K562 (cell line): ENCODE measurements around the gene ENTPD8. TPM values are rescaled to one million over a fixed set of nuclear protein-coding genes. Genes with fewer than 3 reads are reported as not detected.

Experiments used
- ATAC-seq: fragments of 200-7000 bp; cut with Tn5 transposase; 3 replicates; pipeline ENCODE4 v1.9.1; 2020; ENCODE audit warnings: moderate library complexity
- BruUV-seq: library from RNA; stranded (reverse); fragments of 400-500 nt; replicated peaks from 2 replicates; lab custom pipeline; 2021; lab: Mats Ljungman, UMichigan
- CTCF ChIA-PET: fragments of 300-600 bp; formaldehyde crosslinking; extraction: SDS; loops from one replicate; lab custom pipeline; 2021; ENCODE audit warnings: low intra/inter-chr PET ratio; lab: Yijun Ruan, JAX
- POLR2A ChIA-PET: fragments of 300-600, 350-650 bp; sonication (Branson Sonifier 250); formaldehyde crosslinking; extraction: SDS; loops from one replicate; lab custom pipeline; 2021; ENCODE audit warnings: antibody characterized with exemption, inconsistent platforms; lab: Yijun Ruan, JAX
- DNase-seq, 4 experiments: peaks; one replicate each; pipeline versions ENCODE4 v3.0.0 to v3.0.0-alpha.2; 2011 to 2018; ENCODE audit warnings: low spot score in 3 of 4, mixed read lengths in 3 of 4; ENCODE audit errors: extremely low read depth in 1 of 4
- FAIRE-seq: peaks from 2 replicates; lab custom pipeline; 2011; peaks lifted over from hg19 to GRCh38; lab: Jason Lieb, UNC
- H2AFZ ChIP-seq: 2 replicates; pipeline ENCODE4 v1.6.0; 2011; ENCODE audit warnings: low read depth, low read length, control low read depth, inconsistent platforms
- H3K27ac ChIP-seq: fragments of 200-600 bp; 3 replicates; pipeline ENCODE4 v1.8.0; 2011; ENCODE audit warnings: low read depth, mild to moderate bottlenecking, control low read depth, inconsistent platforms, low read length, moderate library complexity, mixed read lengths; ENCODE audit errors: extremely low read depth
- H3K27me3 ChIP-seq, 2 experiments: fragments of 300-600 bp in 1 of 2; 2 replicates in 1 of 2; 3 replicates in 1 of 2; pipeline versions ENCODE4 v1.6.0 to v1.8.0; 2011; ENCODE audit warnings: inconsistent platforms in 2 of 2, low read length in 2 of 2, mild to moderate bottlenecking in 1 of 2, mixed read lengths in 1 of 2, moderate library complexity in 1 of 2; ENCODE audit not compliant: control insufficient read depth in 2 of 2, insufficient read depth in 2 of 2
- H3K36me3 ChIP-seq: fragments of 300-600 bp; 3 replicates; pipeline ENCODE4 v1.8.0; 2011; ENCODE audit warnings: mild to moderate bottlenecking, low read length, inconsistent platforms; ENCODE audit not compliant: control insufficient read depth, insufficient read depth
- H3K4me1 ChIP-seq, 2 experiments: fragments of 200-600 bp in 1 of 2; replicated peaks in 1 of 2; 2 replicates in 1 of 2; 3 replicates in 1 of 2; pipeline versions ENCODE4 v1.5.1 to v1.8.0; 2011; ENCODE audit warnings: inconsistent platforms in 2 of 2, low read length in 2 of 2, mild to moderate bottlenecking in 1 of 2, mixed read lengths in 1 of 2, moderate library complexity in 1 of 2; ENCODE audit not compliant: control insufficient read depth in 2 of 2, insufficient read depth in 2 of 2
- H3K4me2 ChIP-seq: 2 replicates; pipeline ENCODE4 v1.6.1; 2011; ENCODE audit warnings: low read length, control low read depth, inconsistent platforms, mixed read lengths; ENCODE audit not compliant: insufficient read depth
- H3K4me3 ChIP-seq: fragments of 200-600 bp; sonication (generic), shearing (Covaris generic); 2 replicates; pipeline ENCODE4 v1.5.1; 2016; ENCODE audit warnings: control low read depth, inconsistent platforms
- H3K79me2 ChIP-seq: fragments of 200-600 bp; 3 replicates; pipeline ENCODE4 v1.8.0; 2011; ENCODE audit warnings: low read length, inconsistent platforms; ENCODE audit not compliant: control insufficient read depth, insufficient read depth
- H3K9ac ChIP-seq, 2 experiments: 2 replicates each; pipeline versions ENCODE4 v1.6.0 to v1.6.1; 2011; ENCODE audit warnings: low read depth in 2 of 2, low read length in 2 of 2, control low read depth in 1 of 2, inconsistent platforms in 1 of 2, mild to moderate bottlenecking in 1 of 2, mixed read lengths in 1 of 2; ENCODE audit not compliant: insufficient read depth in 1 of 2
- H3K9me1 ChIP-seq: one replicate; pipeline ENCODE4 v1.6.0; 2011; ENCODE audit warnings: inconsistent platforms, mild to moderate bottlenecking, low read length, moderate library complexity; ENCODE audit not compliant: control insufficient read depth, insufficient read depth
- H3K9me3 ChIP-seq: replicated peaks from 2 replicates; pipeline ENCODE4 v1.5.1; 2011; ENCODE audit warnings: low read depth, low read length, inconsistent platforms; ENCODE audit not compliant: control insufficient read depth, insufficient read depth
- H4K20me1 ChIP-seq: replicated peaks from 2 replicates; pipeline ENCODE4 v1.6.1; 2011; ENCODE audit warnings: low read length, inconsistent platforms, mixed read lengths; ENCODE audit not compliant: control insufficient read depth, insufficient read depth
- CEBPG ChIP-seq, 3 experiments: fragments of 200-800 bp in 1 of 3; sonication (Bioruptor generic) in 1 of 3; sonication (generic) in 1 of 3; formaldehyde crosslinking in 1 of 3; IDR thresholded peaks in 2 of 3; conservative IDR thresholded peaks in 1 of 3; 2 replicates each; pipeline versions ENCODE4 v1.6.1 to v1.8.0; 2016 to 2022; ENCODE audit warnings: missing compliant biosample characterization in 2 of 3, missing genetic modification characterization in 2 of 3, mild to moderate bottlenecking in 1 of 3, missing genetic modification reagents in 1 of 3
- ELF4 ChIP-seq: fragments of 450-650 bp; formaldehyde crosslinking; IDR thresholded peaks from 2 replicates; pipeline ENCODE4 v1.4.0; 2022; ENCODE audit warnings: missing genetic modification characterization
- HMG20B ChIP-seq: fragments of 250-450 bp; sonication (Bioruptor Pico); IDR thresholded peaks from 2 replicates; pipeline ENCODE4 v1.5.0; 2021; ENCODE audit warnings: mild to moderate bottlenecking
- NONO ChIP-seq, 2 experiments: fragments of 200-400 bp in 1 of 2; fragments of 450-650 bp in 1 of 2; formaldehyde crosslinking in 1 of 2; IDR thresholded peaks; 2 replicates each; pipeline ENCODE4 v1.6.1; 2017; ENCODE audit warnings: low read depth in 2 of 2, mild to moderate bottlenecking in 2 of 2, moderate library complexity in 2 of 2, low read length in 1 of 2
- POLR2G ChIP-seq: fragments of 200-400 bp; formaldehyde crosslinking; IDR thresholded peaks from 2 replicates; pipeline ENCODE4 v1.6.1; 2017; ENCODE audit warnings: low read depth, mild to moderate bottlenecking, antibody characterized with exemption, low read length, moderate library complexity
- RBFOX2 ChIP-seq: fragments of 200-400 bp; formaldehyde crosslinking; IDR thresholded peaks from 2 replicates; pipeline ENCODE4 v1.6.1; 2017; ENCODE audit warnings: low read depth, mild to moderate bottlenecking, low read length, moderate library complexity
- ZBTB33 ChIP-seq: sonication (generic); formaldehyde crosslinking; IDR thresholded peaks from 2 replicates; pipeline ENCODE4 v1.8.1; 2023; ENCODE audit warnings: mild to moderate bottlenecking, missing genetic modification reagents
- ZNF184 ChIP-seq: sonication (generic); formaldehyde crosslinking; IDR thresholded peaks from 2 replicates; pipeline ENCODE4 v1.5.0; 2020; ENCODE audit warnings: missing genetic modification reagents
- ZNF586 ChIP-seq: fragments of 450-650 bp; formaldehyde crosslinking; conservative IDR thresholded peaks from 2 replicates; pipeline ENCODE4 v1.4.0; 2020; ENCODE audit warnings: mild to moderate bottlenecking, moderate library complexity
- WGBS: fragments of 100-300 bp; shearing (Covaris generic); methylation state at CpG from one replicate; pipeline ENCODE4 v1.1.6; 2016; ENCODE audit warnings: low coverage, mixed read lengths; ENCODE audit not compliant: insufficient coverage; ENCODE audit errors: missing lambda C conversion rate; 5-methylcytosine and 5-hydroxymethylcytosine counted together
- in situ Hi-C: fragments of 300-500 bp; cut with MboI; formaldehyde crosslinking; loops from 4 replicates; pipeline ENCODE4 v1.15.0; 2018; ENCODE audit warnings: inconsistent platforms, mixed read lengths
- intact Hi-C: fragments of 100-400 bp; cut with micrococcal nuclease; formaldehyde crosslinking; loops from 2 replicates; pipeline ENCODE4 v1.14.2; 2022
- polyA plus RNA-seq, 8 experiments: library from polyadenylated mRNA; depleted of rRNA in 4 of 8; stranded (reverse) in 5 of 8; unstranded in 3 of 8; fragments of >200 nt; fragmentation: Nextera tagmentation in 2 of 8; fragmentation: Illumina TruSeq in 1 of 8; extraction: Ambion mirVana in 2 of 8; extraction: Trizol in 1 of 8; gene quantifications; 2 replicates each; pipeline versions ENCODE4 v1.2.1 to v1.2.3, GENCODE V29; 2011 to 2014; ENCODE audit warnings: inconsistent platforms in 1 of 8, missing spikeins in 1 of 8
- total RNA-seq, 7 experiments: library from RNA; depleted of rRNA in 6 of 7; stranded (reverse); fragments of >200 nt in 6 of 7; fragmentation: Illumina TruSeq in 2 of 7; extraction: Trizol in 2 of 7; gene quantifications; 2 replicates each; pipeline versions ENCODE4 v1.2.1 to v1.2.3, GENCODE V29; 2011 to 2021; ENCODE audit warnings: low replicate concordance in 1 of 7

The ENTPD8 gene
- total and polyA plus RNA-seq, 9 of the 15 experiments (the other 6 are each of a cell fraction or from before 2014, with no cell fraction given), result 0.06 to 0.27 (median 0.19) TPM; not detected in 5

- CTCF ChIA-PET, result no interaction called here
- DNase-seq (no peak), ATAC-seq (no peak), FAIRE-seq (no peak)
- 97% methylated on average over 34 of the region's 99 CpGs for WGBS
- H3K9me3 ChIP-seq, result no peaks in the 10 kb centered on the region
- peaks cover 22 to 40% of the 10 kb centered on the region in 2 experiments for H3K4me1 ChIP-seq
- no peak for TF ChIP-seq ZNF184 (CRISPR knock-in tag)
- no peak for TF ChIP-seq NONO (IDR thresholded peaks at IDR 0.05; ENCODE audit: low read depth in 2 of 2, low read length in 1 of 2)
- TF ChIP-seq ELF4 (CRISPR knock-in tag), result no peak
- TF ChIP-seq ZNF586 (CRISPR knock-in tag), result no peak
- 0 out of 2 replicates have a peak, but pooled peaks have one; percentile 24 for TF ChIP-seq POLR2G
- TF ChIP-seq HMG20B, result no peak
- TF ChIP-seq RBFOX2, result peak; percentile 26; the same call in 1 of the 2 replicates
- TF ChIP-seq ZBTB33 (CRISPR knock-in tag), result peak; percentile 93
- no peak for TF ChIP-seq CEBPG (CRISPR knock-in tag; IDR thresholded peaks at IDR 0.05)
- TF ChIP-seq CEBPG (tag; conservative IDR thresholded peaks at IDR 0.05 in 1 of 2, IDR thresholded peaks at IDR 0.05 in 1 of 2), result no peak
- no peak overlapping the region for H3K4me2 ChIP-seq
- intact Hi-C loops (no loop called here), in situ Hi-C loops (no loop called here)
- H3K27me3 ChIP-seq, result no peaks in the 10 kb centered on the region
- H3K9me1 ChIP-seq, result no peaks in the 10 kb centered on the region
- no peak overlapping the region for H2AFZ ChIP-seq
- POLR2A ChIA-PET, result no interaction called here
- no peak overlapping the region for H3K27ac ChIP-seq
- no peak overlapping the region for H3K9ac ChIP-seq
- BruUV-seq, result no TSS peak
- H3K4me3 ChIP-seq, result no peak overlapping the region
- H3K79me2 ChIP-seq, result peaks cover 68% of the 10 kb centered on the region
- H4K20me1 ChIP-seq, result no peaks in the 10 kb centered on the region
- peaks cover 5% of the 10 kb centered on the region; the same call in 2 of the 3 replicates for H3K36me3 ChIP-seq
These were observed 23.8 kb downstream of the ENTPD8 start for GRCh38 chr9:137417161-137418021.
